ENCODE measurements around the gene GALNT18. TPM values are rescaled to one million over a fixed set of nuclear protein-coding genes. Genes with fewer than 3 reads are reported as not detected.
A peak's percentile ranks its signal among the peaks of the same experiment; 100 is the strongest.

GALNT18 gene
- total RNA-seq, 1 donor from 2014 or later, result 22.9 TPM

GRCh38 chr11:11293798-11294550 lies 327.8 kb downstream of the GALNT18 start:
- no peak for DNase-seq (ENCODE audit: missing footprints)
- no peak for ATAC-seq
- intact Hi-C loops (cut with DNase I), result no loop called here

- intact Hi-C loops (cut with DNase I), result no loop called here
- DNase-seq (ENCODE audit: missing footprints) (no peak), ATAC-seq (no peak)
These were observed 329.0 kb downstream of the GALNT18 start for GRCh38 chr11:11292839-11293238.

- ATAC-seq (no peak), DNase-seq (ENCODE audit: missing footprints) (no peak)
- intact Hi-C loops (cut with DNase I), result no loop called here
These were observed 330.5 kb downstream of the GALNT18 start for GRCh38 chr11:11291041-11292015.

GRCh38 chr11:11290354-11290753 lies 331.5 kb downstream of the GALNT18 start:
- ATAC-seq (no peak), DNase-seq (ENCODE audit: missing footprints) (no peak)
- intact Hi-C loops (cut with DNase I), result no loop called here

GRCh38 chr11:11289669-11290068 lies 332.1 kb downstream of the GALNT18 start:
- no peak for DNase-seq (ENCODE audit: missing footprints)
- no peak for ATAC-seq
- intact Hi-C loops (cut with DNase I), result no loop called here

GRCh38 chr11:11288972-11289616 lies 332.7 kb downstream of the GALNT18 start:
- no peak for DNase-seq (ENCODE audit: missing footprints)
- intact Hi-C loops (cut with DNase I), result no loop called here
- no peak for ATAC-seq

- DNase-seq (ENCODE audit: missing footprints) (no peak), ATAC-seq (no peak)
- intact Hi-C loops (cut with DNase I), result no loop called here
These were observed 337.3 kb downstream of the GALNT18 start for GRCh38 chr11:11284481-11284880.

GRCh38 chr11:11281626-11282025 lies 340.2 kb downstream of the GALNT18 start:
- ATAC-seq (no peak), DNase-seq (ENCODE audit: missing footprints) (no peak)
- intact Hi-C loops (cut with DNase I), result no loop called here

GRCh38 chr11:11280826-11281225 lies 341.0 kb downstream of the GALNT18 start:
- no peak for DNase-seq (ENCODE audit: missing footprints)
- no peak for ATAC-seq
- intact Hi-C loops (cut with DNase I), result no loop called here

- DNase-seq (ENCODE audit: missing footprints) (no peak), ATAC-seq (no peak)
- intact Hi-C loops (cut with DNase I), result no loop called here
These were observed 341.7 kb downstream of the GALNT18 start for GRCh38 chr11:11279956-11280689.

GRCh38 chr11:11272254-11272653 lies 349.6 kb downstream of the GALNT18 start:
- intact Hi-C loops (cut with DNase I), result no loop called here
- no peak for ATAC-seq
- DNase-seq (ENCODE audit: missing footprints), result no peak

- ATAC-seq, result no peak
- intact Hi-C loops (cut with DNase I), result no loop called here
- no peak for DNase-seq (ENCODE audit: missing footprints)
These were observed 351.5 kb downstream of the GALNT18 start for GRCh38 chr11:11270236-11270775.

GRCh38 chr11:11268706-11269105 lies 353.1 kb downstream of the GALNT18 start:
- ATAC-seq (no peak), DNase-seq (ENCODE audit: missing footprints) (no peak)
- intact Hi-C loops (cut with DNase I), result loop anchor here (10.0 kb wide), 1 partner anchor 114 kb away; no protein-coding TSS in a partner anchor

GRCh38 chr11:11268119-11268518 lies 353.7 kb downstream of the GALNT18 start:
- intact Hi-C loops (cut with DNase I), result loop anchor here (10.0 kb wide), 1 partner anchor 113 kb away; no protein-coding TSS in a partner anchor

GRCh38 chr11:11267312-11267711 lies 354.5 kb downstream of the GALNT18 start:
- DNase-seq (ENCODE audit: missing footprints) (no peak), ATAC-seq (no peak)
- intact Hi-C loops (cut with DNase I), result loop anchor here (2.0 to 10.0 kb wide), 2 partner anchors 113 to 231 kb away; no protein-coding TSS in a partner anchor

More at GRCh38 chr11:11268119-11268518, 353.7 kb downstream of the GALNT18 start:
- no peak for DNase-seq (ENCODE audit: missing footprints)
- no peak for ATAC-seq

GRCh38 chr11:11265994-11266606 lies 355.7 kb downstream of the GALNT18 start:
- intact Hi-C loops (cut with DNase I), result loop anchor here (2.0 to 10.0 kb wide), 2 partner anchors 111 to 229 kb away; no protein-coding TSS in a partner anchor
- peak; percentile 48 for ATAC-seq
- DNase-seq (ENCODE audit: missing footprints), result no peak

- DNase-seq (ENCODE audit: missing footprints) (no peak), ATAC-seq (no peak)
- intact Hi-C loops (cut with DNase I), result loop anchor here (10.0 kb wide), 1 partner anchor 111 kb away; no protein-coding TSS in a partner anchor
These were observed 356.5 kb downstream of the GALNT18 start for GRCh38 chr11:11265320-11265719.

All from Right ventricle myocardium inferior (tissue), 1 donor.